H1 (cell line): ENCODE results near the gene BPIFB4. TPM values are rescaled to one million over a fixed set of nuclear protein-coding genes. Genes with fewer than 3 reads are reported as not detected.

Experiments
- POLR2A ChIP-seq, 2 experiments: IDR thresholded peaks; 1 replicate in 1 of 2; 2 replicates in 1 of 2; pipeline ENCODE4 v1.6.1; 2011; ENCODE audit warnings: low read depth in 2 of 2, low read length in 2 of 2, mild to moderate bottlenecking in 2 of 2; ENCODE audit errors: control extremely low read depth in 1 of 2
- RXRA ChIP-seq: IDR thresholded peaks from 2 replicates; pipeline ENCODE4 v1.6.1; 2011; ENCODE audit warnings: low read depth, mild to moderate bottlenecking, low read length, moderate library complexity; ENCODE audit not compliant: insufficient read depth
- polyA plus RNA-seq, 7 experiments: library from polyadenylated mRNA; depleted of rRNA in 3 of 7; stranded (reverse) in 5 of 7; unstranded in 2 of 7; fragments of >200 nt in 5 of 7; fragments of 200-250 nt in 2 of 7; gene quantifications; 1 replicate in 5 of 7; 2 replicates in 1 of 7; 4 replicates in 1 of 7; pipeline versions ENCODE4 v1.2.1 to v1.2.3, GENCODE V29; 2011 to 2013; ENCODE audit warnings: missing spikeins in 2 of 7, mixed read lengths in 2 of 7
- total RNA-seq: library from RNA; stranded (reverse); fragmentation: NEBNext Ultra II Directional; extraction: Animal tissue kit (Norgen Biotek cat#: 25700); gene quantifications from 2 replicates; pipeline ENCODE4 v1.2.1, GENCODE V29; 2021
- TF ChIP-seq, protein P1 (sequence below): fragments of 300-600 bp; sonication (generic); IDR thresholded peaks from 2 replicates; pipeline ENCODE4 v1.7.1; 2012; ENCODE audit warnings: low read length, moderate library complexity, mild to moderate bottlenecking, inconsistent platforms; ENCODE audit not compliant: insufficient replicate concordance

The BPIFB4 gene
- total and polyA plus RNA-seq, 2 of the 8 experiments (the other 6 are each of a cell fraction or from before 2014, with no cell fraction given), result not detected

- TF ChIP-seq, protein P1, sequence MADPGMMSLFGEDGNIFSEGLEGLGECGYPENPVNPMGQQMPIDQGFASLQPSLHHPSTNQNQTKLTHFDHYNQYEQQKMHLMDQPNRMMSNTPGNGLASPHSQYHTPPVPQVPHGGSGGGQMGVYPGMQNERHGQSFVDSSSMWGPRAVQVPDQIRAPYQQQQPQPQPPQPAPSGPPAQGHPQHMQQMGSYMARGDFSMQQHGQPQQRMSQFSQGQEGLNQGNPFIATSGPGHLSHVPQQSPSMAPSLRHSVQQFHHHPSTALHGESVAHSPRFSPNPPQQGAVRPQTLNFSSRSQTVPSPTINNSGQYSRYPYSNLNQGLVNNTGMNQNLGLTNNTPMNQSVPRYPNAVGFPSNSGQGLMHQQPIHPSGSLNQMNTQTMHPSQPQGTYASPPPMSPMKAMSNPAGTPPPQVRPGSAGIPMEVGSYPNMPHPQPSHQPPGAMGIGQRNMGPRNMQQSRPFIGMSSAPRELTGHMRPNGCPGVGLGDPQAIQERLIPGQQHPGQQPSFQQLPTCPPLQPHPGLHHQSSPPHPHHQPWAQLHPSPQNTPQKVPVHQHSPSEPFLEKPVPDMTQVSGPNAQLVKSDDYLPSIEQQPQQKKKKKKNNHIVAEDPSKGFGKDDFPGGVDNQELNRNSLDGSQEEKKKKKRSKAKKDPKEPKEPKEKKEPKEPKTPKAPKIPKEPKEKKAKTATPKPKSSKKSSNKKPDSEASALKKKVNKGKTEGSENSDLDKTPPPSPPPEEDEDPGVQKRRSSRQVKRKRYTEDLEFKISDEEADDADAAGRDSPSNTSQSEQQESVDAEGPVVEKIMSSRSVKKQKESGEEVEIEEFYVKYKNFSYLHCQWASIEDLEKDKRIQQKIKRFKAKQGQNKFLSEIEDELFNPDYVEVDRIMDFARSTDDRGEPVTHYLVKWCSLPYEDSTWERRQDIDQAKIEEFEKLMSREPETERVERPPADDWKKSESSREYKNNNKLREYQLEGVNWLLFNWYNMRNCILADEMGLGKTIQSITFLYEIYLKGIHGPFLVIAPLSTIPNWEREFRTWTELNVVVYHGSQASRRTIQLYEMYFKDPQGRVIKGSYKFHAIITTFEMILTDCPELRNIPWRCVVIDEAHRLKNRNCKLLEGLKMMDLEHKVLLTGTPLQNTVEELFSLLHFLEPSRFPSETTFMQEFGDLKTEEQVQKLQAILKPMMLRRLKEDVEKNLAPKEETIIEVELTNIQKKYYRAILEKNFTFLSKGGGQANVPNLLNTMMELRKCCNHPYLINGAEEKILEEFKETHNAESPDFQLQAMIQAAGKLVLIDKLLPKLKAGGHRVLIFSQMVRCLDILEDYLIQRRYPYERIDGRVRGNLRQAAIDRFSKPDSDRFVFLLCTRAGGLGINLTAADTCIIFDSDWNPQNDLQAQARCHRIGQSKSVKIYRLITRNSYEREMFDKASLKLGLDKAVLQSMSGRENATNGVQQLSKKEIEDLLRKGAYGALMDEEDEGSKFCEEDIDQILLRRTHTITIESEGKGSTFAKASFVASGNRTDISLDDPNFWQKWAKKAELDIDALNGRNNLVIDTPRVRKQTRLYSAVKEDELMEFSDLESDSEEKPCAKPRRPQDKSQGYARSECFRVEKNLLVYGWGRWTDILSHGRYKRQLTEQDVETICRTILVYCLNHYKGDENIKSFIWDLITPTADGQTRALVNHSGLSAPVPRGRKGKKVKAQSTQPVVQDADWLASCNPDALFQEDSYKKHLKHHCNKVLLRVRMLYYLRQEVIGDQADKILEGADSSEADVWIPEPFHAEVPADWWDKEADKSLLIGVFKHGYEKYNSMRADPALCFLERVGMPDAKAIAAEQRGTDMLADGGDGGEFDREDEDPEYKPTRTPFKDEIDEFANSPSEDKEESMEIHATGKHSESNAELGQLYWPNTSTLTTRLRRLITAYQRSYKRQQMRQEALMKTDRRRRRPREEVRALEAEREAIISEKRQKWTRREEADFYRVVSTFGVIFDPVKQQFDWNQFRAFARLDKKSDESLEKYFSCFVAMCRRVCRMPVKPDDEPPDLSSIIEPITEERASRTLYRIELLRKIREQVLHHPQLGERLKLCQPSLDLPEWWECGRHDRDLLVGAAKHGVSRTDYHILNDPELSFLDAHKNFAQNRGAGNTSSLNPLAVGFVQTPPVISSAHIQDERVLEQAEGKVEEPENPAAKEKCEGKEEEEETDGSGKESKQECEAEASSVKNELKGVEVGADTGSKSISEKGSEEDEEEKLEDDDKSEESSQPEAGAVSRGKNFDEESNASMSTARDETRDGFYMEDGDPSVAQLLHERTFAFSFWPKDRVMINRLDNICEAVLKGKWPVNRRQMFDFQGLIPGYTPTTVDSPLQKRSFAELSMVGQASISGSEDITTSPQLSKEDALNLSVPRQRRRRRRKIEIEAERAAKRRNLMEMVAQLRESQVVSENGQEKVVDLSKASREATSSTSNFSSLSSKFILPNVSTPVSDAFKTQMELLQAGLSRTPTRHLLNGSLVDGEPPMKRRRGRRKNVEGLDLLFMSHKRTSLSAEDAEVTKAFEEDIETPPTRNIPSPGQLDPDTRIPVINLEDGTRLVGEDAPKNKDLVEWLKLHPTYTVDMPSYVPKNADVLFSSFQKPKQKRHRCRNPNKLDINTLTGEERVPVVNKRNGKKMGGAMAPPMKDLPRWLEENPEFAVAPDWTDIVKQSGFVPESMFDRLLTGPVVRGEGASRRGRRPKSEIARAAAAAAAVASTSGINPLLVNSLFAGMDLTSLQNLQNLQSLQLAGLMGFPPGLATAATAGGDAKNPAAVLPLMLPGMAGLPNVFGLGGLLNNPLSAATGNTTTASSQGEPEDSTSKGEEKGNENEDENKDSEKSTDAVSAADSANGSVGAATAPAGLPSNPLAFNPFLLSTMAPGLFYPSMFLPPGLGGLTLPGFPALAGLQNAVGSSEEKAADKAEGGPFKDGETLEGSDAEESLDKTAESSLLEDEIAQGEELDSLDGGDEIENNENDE, result no peak
- TF ChIP-seq POLR2A (IDR thresholded peaks at IDR 0.05; ENCODE audit: control extremely low read depth in 1 of 2, low read depth in 2 of 2, low read length in 2 of 2), result no peak
- TF ChIP-seq RXRA, result no peak
- TF ChIP-seq, all 59 proteins: peak for 0
Measured at GRCh38 chr20:33108661-33109060, 29.2 kb downstream of the BPIFB4 start (continued).
